Liver (tissue), 3 donors: ENCODE data around the gene HRH1.

Experiments used
- EGR1 ChIP-seq, 2 donors: IDR thresholded peaks; 2 replicates each; pipeline ENCODE4 v1.6.1; 2016 to 2018; ENCODE audit warnings: antibody characterized with exemption in 2 of 2, low read depth in 2 of 2
- FOXA1 ChIP-seq: IDR thresholded peaks from 2 replicates; pipeline ENCODE4 v1.6.1; 2016; ENCODE audit warnings: antibody characterized with exemption
- GABPA ChIP-seq, 2 donors: IDR thresholded peaks in 1 of 2; conservative IDR thresholded peaks in 1 of 2; 2 replicates each; pipeline ENCODE4 v1.6.1; 2016; ENCODE audit warnings: antibody characterized with exemption in 2 of 2, mild to moderate bottlenecking in 1 of 2, moderate library complexity in 1 of 2
- HNF4G ChIP-seq: IDR thresholded peaks from 2 replicates; pipeline ENCODE4 v1.6.1; 2016; ENCODE audit warnings: antibody characterized with exemption
- NR2F2 ChIP-seq: IDR thresholded peaks from 2 replicates; pipeline ENCODE4 v1.6.1; 2016; ENCODE audit warnings: antibody characterized with exemption
- RAD21 ChIP-seq, 2 donors: IDR thresholded peaks; 2 replicates each; pipeline ENCODE4 v1.6.1; 2016; ENCODE audit warnings: antibody characterized with exemption in 2 of 2, mild to moderate bottlenecking in 2 of 2
- SP1 ChIP-seq: IDR thresholded peaks from 2 replicates; pipeline ENCODE4 v1.6.1; 2018; ENCODE audit warnings: antibody characterized with exemption, mild to moderate bottlenecking
- TAF1 ChIP-seq: conservative IDR thresholded peaks from 2 replicates; pipeline ENCODE4 v1.6.1; 2016; ENCODE audit warnings: antibody characterized with exemption, mild to moderate bottlenecking
- YY1 ChIP-seq: IDR thresholded peaks from 2 replicates; pipeline ENCODE4 v1.6.1; 2016; ENCODE audit warnings: antibody characterized with exemption, mild to moderate bottlenecking
- TF ChIP-seq, protein P1 (sequence below): fragments of 150-350 bp; IDR thresholded peaks from 2 replicates; pipeline ENCODE4 v1.5.1; 2017; ENCODE audit warnings: improper control_type of control experiment, low read depth, low read length; ENCODE audit not compliant: missing input control
- TF ChIP-seq, protein P2 (sequence below): IDR thresholded peaks from 2 replicates; pipeline ENCODE4 v1.6.1; 2016; ENCODE audit warnings: antibody characterized with exemption
- TF ChIP-seq, protein P3 (sequence below): IDR thresholded peaks from 2 replicates; pipeline ENCODE4 v1.6.1; 2016; ENCODE audit warnings: antibody characterized with exemption
- TF ChIP-seq, protein P4 (sequence below): IDR thresholded peaks from 2 replicates; pipeline ENCODE4 v1.6.1; 2016; ENCODE audit warnings: antibody characterized with exemption, mild to moderate bottlenecking
- donor health status: healthy.
- donor health status: healthy.

DNA sequence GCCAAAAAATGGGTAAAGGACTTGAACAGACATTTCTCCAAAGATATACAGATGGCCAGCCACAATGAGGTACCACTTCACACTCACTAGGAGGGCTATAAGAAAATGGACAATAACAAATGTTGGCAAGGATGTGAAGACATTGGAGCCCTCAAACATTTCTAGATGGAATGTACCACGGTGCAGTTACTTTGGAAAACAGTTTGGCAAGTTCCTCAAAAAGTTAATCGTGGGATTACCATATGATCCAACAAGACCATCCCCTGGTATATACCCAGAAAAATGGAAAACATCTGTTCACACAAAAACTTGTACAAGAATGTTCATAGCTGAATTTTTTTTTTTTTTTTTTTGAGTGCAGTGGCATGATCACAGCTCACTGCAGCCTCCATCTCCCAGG lies 15.9 kb upstream of the HRH1 start:
- TF ChIP-seq TAF1 (no peak), RAD21 (IDR thresholded peaks at IDR 0.05) (no peak), HNF4G (no peak), NR2F2 (no peak), YY1 (no peak), FOXA1 (no peak), GABPA (IDR thresholded peaks at IDR 0.05 in 1 of 2, conservative IDR thresholded peaks at IDR 0.05 in 1 of 2) (no peak), EGR1 (IDR thresholded peaks at IDR 0.05; ENCODE audit: low read depth in 2 of 2) (no peak), SP1 (no peak)
- TF ChIP-seq, protein P1, sequence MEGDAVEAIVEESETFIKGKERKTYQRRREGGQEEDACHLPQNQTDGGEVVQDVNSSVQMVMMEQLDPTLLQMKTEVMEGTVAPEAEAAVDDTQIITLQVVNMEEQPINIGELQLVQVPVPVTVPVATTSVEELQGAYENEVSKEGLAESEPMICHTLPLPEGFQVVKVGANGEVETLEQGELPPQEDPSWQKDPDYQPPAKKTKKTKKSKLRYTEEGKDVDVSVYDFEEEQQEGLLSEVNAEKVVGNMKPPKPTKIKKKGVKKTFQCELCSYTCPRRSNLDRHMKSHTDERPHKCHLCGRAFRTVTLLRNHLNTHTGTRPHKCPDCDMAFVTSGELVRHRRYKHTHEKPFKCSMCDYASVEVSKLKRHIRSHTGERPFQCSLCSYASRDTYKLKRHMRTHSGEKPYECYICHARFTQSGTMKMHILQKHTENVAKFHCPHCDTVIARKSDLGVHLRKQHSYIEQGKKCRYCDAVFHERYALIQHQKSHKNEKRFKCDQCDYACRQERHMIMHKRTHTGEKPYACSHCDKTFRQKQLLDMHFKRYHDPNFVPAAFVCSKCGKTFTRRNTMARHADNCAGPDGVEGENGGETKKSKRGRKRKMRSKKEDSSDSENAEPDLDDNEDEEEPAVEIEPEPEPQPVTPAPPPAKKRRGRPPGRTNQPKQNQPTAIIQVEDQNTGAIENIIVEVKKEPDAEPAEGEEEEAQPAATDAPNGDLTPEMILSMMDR = no peak
- TF ChIP-seq, protein P2, sequence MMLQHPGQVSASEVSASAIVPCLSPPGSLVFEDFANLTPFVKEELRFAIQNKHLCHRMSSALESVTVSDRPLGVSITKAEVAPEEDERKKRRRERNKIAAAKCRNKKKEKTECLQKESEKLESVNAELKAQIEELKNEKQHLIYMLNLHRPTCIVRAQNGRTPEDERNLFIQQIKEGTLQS = no peak
- TF ChIP-seq, protein P3, sequence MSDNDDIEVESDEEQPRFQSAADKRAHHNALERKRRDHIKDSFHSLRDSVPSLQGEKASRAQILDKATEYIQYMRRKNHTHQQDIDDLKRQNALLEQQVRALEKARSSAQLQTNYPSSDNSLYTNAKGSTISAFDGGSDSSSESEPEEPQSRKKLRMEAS = no peak
- TF ChIP-seq, protein P4, sequence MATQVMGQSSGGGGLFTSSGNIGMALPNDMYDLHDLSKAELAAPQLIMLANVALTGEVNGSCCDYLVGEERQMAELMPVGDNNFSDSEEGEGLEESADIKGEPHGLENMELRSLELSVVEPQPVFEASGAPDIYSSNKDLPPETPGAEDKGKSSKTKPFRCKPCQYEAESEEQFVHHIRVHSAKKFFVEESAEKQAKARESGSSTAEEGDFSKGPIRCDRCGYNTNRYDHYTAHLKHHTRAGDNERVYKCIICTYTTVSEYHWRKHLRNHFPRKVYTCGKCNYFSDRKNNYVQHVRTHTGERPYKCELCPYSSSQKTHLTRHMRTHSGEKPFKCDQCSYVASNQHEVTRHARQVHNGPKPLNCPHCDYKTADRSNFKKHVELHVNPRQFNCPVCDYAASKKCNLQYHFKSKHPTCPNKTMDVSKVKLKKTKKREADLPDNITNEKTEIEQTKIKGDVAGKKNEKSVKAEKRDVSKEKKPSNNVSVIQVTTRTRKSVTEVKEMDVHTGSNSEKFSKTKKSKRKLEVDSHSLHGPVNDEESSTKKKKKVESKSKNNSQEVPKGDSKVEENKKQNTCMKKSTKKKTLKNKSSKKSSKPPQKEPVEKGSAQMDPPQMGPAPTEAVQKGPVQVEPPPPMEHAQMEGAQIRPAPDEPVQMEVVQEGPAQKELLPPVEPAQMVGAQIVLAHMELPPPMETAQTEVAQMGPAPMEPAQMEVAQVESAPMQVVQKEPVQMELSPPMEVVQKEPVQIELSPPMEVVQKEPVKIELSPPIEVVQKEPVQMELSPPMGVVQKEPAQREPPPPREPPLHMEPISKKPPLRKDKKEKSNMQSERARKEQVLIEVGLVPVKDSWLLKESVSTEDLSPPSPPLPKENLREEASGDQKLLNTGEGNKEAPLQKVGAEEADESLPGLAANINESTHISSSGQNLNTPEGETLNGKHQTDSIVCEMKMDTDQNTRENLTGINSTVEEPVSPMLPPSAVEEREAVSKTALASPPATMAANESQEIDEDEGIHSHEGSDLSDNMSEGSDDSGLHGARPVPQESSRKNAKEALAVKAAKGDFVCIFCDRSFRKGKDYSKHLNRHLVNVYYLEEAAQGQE = no peak
